Heart left ventricle (tissue), 16 donors: ENCODE results near the gene GLI2. TPM values are rescaled to one million over a fixed set of nuclear protein-coding genes. Genes with fewer than 3 reads are reported as not detected.

Source experiments
- ATAC-seq, 4 donors: fragments of 200-7000 bp; cut with Tn5 transposase; one replicate each; pipeline ENCODE4 v1.9.1; 2020 to 2022; ENCODE audit warnings: moderate library complexity in 4 of 4, mild to moderate bottlenecking in 3 of 4, moderate number of reproducible peaks in 1 of 4
- DNase-seq, 5 donors: peaks; one replicate each; pipeline ENCODE4 v3.0.0-alpha.2; 2020
- H3K27ac ChIP-seq, 12 donors: fragments of 200-600 bp; sonication (generic) in 4 of 12; one replicate each; pipeline versions ENCODE4 v1.5.0 to v1.8.0; 2016 to 2022; ENCODE audit warnings: mild to moderate bottlenecking in 2 of 12
- H3K27me3 ChIP-seq, 9 donors: fragments of 200-600 bp; sonication (generic) in 2 of 9; one replicate each; pipeline versions ENCODE4 v1.5.1 to v1.8.0; 2016 to 2022; ENCODE audit warnings: mild to moderate bottlenecking in 3 of 9
- H3K36me3 ChIP-seq, 9 donors: fragments of 200-600 bp; sonication (generic) in 2 of 9; one replicate each; pipeline versions ENCODE4 v1.5.0 to v1.8.0; 2018 to 2022; ENCODE audit warnings: mild to moderate bottlenecking in 2 of 9
- H3K4me1 ChIP-seq, 12 donors: fragments of 200-600 bp; sonication (generic) in 4 of 12; one replicate each; pipeline versions ENCODE4 v1.5.0 to v1.8.0; 2016 to 2022; ENCODE audit warnings: mild to moderate bottlenecking in 3 of 12
- H3K4me3 ChIP-seq, 12 donors: fragments of 200-600 bp; sonication (generic) in 4 of 12; one replicate each; pipeline versions ENCODE4 v1.5.0 to v1.8.0; 2017 to 2022; ENCODE audit warnings: mild to moderate bottlenecking in 9 of 12, moderate library complexity in 4 of 12
- H3K9me3 ChIP-seq, 12 donors: fragments of 200-600 bp; sonication (generic) in 4 of 12; one replicate each; pipeline versions ENCODE4 v1.5.0 to v1.8.0; 2016 to 2022; ENCODE audit warnings: mild to moderate bottlenecking in 1 of 12
- POLR2A ChIP-seq, 2 donors: fragments of 450-650 bp; IDR thresholded peaks; one replicate each; pipeline ENCODE4 v1.6.1; 2017; ENCODE audit warnings: antibody characterized with exemption in 2 of 2, mild to moderate bottlenecking in 2 of 2, moderate library complexity in 2 of 2
- WGBS, 4 donors: extraction: QIAGEN DNeasy Blood & Tissue Kit in 2 of 4; methylation state at CpG; one replicate each; pipeline versions ENCODE4 v1.1.5 to v1.1.7; 2013 to 2018; 5-methylcytosine and 5-hydroxymethylcytosine counted together
- intact Hi-C, 10 donors: fragments of 100-400 bp; cut with DNase I; formaldehyde crosslinking; loops; one replicate each; pipeline versions ENCODE4 v1.11.1 to v1.14.2; 2022
- polyA plus RNA-seq, 2 donors: library from polyadenylated mRNA; stranded (reverse); fragments of 200-250 nt; gene quantifications; one replicate each; pipeline ENCODE4 v1.2.3, GENCODE V29; 2013
- total RNA-seq, 9 donors: library from RNA; depleted of rRNA in 2 of 9; stranded (reverse); fragments of >200 nt in 2 of 9; fragmentation: NEBNext Ultra II Directional in 3 of 9; extraction: Animal tissue kit (Norgen Biotek cat#: 25700) in 3 of 9; gene quantifications; one replicate each; pipeline versions ENCODE4 v1.1.0 to v1.2.4, GENCODE V29; 2016 to 2023
- TF ChIP-seq, protein P1 (sequence below), 12 donors: fragments of 200-600 bp; sonication (generic) in 4 of 12; IDR thresholded peaks; one replicate each; pipeline versions ENCODE4 v1.5.0 to v1.8.0; 2018 to 2022; ENCODE audit warnings: antibody characterized with exemption in 12 of 12, mild to moderate bottlenecking in 5 of 12
- donor health status: ischemic (EF 13 %, LVEDD 7.1; RV severe dilation, severe dysfunction).
- donor health status: healthy with polysubstance abuse.
- donor health status: DM: no; HTN: yes; CAD: no.
- donor health status: DM: no; HTN: no; CAD: no.
- donor health status: ischemic (EF 25% LVEDD 6.9; RV normal size, moderate dysfunction).
- donor health status: ischemic (EF 25% LVEDD 5.7; RV mildly dilated, moderate dysfunction).
- donor health status: healthy.
- donor health status: DM: yes; HTN: yes; CAD: no.
- donor health status: ischemic (EF 35%, LVEDD 5.7; RV mildly dilated, moderate dysfunction).
- donor health status: nonischemic (EF 11% LVEDD 7.7; RV severe dilation, severe dysfunction).
- donor health status: DM: yes; HTN: yes; CAD: no.
- donor health status: PGD.
- donor health status: ischemic (EF 29% LVEDD 5.4; RV normal size, mild dysfunction).
- donor health status: nonischemic (EF 23%, LVEDD 6.1; RV moderate dilation, normal function).

The GLI2 gene
- total and polyA plus RNA-seq, 11 donors: 0.30 to 4.1 (median 1.0) TPM

DNA sequence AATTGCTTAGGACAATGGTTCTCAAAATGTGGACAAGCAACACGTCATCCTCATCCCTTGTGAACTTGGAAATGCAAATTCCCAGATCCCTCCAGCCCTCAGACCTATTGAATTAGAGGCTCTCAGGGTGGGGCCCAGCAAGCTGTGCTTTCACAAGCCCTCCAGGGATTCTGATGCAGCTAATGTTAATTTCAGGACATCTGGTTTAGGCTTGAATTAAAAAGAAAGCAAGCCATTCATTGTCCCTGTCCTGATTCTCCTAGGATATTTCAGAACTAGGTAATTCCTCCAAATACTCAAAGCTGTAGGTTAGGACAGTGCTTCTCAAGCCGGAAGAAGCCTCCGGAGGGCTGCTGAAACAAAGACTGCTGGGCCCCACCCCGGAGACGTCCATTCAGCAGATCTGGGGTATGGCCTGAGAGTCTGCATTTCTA, 26.0 kb upstream of the GLI2 start:
- peak in 1 of 5 donors; percentile 52 for DNase-seq
- Histone ChIP-seq H3K4me1 (no peaks in the 10 kb centered on the region), H3K36me3 (no peaks in the 10 kb centered on the region), H3K27ac (no peak overlapping the region), H3K27me3 (peaks cover 0 to 10% (median 0%) of the 10 kb centered on the region in 9 donors), H3K4me3 (no peak overlapping the region), H3K9me3 (no peaks in the 10 kb centered on the region)
- peak in 2 of 4 donors; percentile 74 to 75 for ATAC-seq
- no peak for TF ChIP-seq POLR2A (IDR thresholded peaks at IDR 0.05)
- TF ChIP-seq, protein P1, sequence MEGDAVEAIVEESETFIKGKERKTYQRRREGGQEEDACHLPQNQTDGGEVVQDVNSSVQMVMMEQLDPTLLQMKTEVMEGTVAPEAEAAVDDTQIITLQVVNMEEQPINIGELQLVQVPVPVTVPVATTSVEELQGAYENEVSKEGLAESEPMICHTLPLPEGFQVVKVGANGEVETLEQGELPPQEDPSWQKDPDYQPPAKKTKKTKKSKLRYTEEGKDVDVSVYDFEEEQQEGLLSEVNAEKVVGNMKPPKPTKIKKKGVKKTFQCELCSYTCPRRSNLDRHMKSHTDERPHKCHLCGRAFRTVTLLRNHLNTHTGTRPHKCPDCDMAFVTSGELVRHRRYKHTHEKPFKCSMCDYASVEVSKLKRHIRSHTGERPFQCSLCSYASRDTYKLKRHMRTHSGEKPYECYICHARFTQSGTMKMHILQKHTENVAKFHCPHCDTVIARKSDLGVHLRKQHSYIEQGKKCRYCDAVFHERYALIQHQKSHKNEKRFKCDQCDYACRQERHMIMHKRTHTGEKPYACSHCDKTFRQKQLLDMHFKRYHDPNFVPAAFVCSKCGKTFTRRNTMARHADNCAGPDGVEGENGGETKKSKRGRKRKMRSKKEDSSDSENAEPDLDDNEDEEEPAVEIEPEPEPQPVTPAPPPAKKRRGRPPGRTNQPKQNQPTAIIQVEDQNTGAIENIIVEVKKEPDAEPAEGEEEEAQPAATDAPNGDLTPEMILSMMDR (IDR thresholded peaks at IDR 0.05): no peak
- intact Hi-C loops: loop anchor here in 1 of 10 donors (10.0 kb wide), 1 partner anchor 625 kb away; no protein-coding TSS in a partner anchor
- 22 to 46% (median 33%) methylated on average over 5 of the region's 5 CpGs for WGBS, 4 donors

DNA sequence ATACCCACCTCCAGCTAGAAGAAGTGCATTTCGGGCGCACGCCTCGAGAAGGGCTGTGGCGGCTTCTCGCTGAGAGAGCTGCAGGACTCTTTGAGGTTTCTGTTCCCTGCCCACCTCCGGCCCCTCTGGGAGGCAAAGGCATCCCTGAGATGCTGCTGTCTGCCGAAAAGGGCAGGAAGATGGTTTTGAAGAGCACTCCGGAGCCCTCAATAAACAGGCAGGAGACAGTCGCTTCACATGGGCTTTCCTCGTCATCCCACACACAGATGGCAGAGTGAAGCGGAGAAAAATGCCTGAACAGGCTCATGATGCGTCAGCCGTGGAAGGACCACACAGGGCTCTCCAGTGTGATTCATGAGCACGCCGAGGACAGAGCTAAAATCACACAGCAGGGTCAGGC, 25.4 kb upstream of the GLI2 start:
- intact Hi-C loops: no loop called here
- TF ChIP-seq, protein P1 (IDR thresholded peaks at IDR 0.05): no peak
- no peak for TF ChIP-seq POLR2A (IDR thresholded peaks at IDR 0.05)
- 78 to 86% (median 81%) methylated on average over 16 of the region's 16 CpGs for WGBS, 4 donors
- DNase-seq (no peak), ATAC-seq (no peak)
- Histone ChIP-seq H3K36me3 (no peaks in the 10 kb centered on the region), H3K9me3 (no peaks in the 10 kb centered on the region), H3K27ac (no peak overlapping the region), H3K4me3 (no peak overlapping the region), H3K27me3 (peaks cover 0 to 10% (median 0%) of the 10 kb centered on the region in 9 donors), H3K4me1 (no peaks in the 10 kb centered on the region)

DNA sequence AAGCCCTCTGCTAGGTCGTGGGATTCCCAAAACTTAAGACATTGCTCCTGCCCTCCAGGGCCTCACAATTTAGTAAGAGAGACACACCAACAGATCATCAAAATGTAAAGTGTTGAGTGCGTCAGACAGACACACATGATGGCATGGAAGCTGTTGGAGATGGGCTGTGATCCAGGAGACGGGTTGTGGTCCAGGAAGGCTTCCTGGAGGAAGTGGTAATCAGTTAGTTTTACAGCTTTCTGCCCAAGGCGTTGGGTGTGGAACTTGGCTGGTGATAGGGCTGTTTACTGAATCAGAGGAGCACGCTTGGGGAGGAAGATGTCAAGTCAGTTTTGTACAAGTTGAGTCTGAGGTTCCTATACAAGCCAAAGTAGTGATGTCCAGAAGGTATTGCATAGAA, 24.0 kb upstream of the GLI2 start:
- no peaks in the 10 kb centered on the region for H3K9me3 ChIP-seq
- no peak for ATAC-seq
- intact Hi-C loops: no loop called here
- no peak for DNase-seq
- no peak overlapping the region for H3K4me3 ChIP-seq
- no peak for TF ChIP-seq POLR2A (IDR thresholded peaks at IDR 0.05)
- TF ChIP-seq, protein P1 (IDR thresholded peaks at IDR 0.05): no peak
- no peak overlapping the region for H3K27ac ChIP-seq
- WGBS, 4 donors: 78 to 84% (median 79%) methylated on average over 5 of the region's 5 CpGs
- no peaks in the 10 kb centered on the region for H3K36me3 ChIP-seq
- no peaks in the 10 kb centered on the region for H3K4me1 ChIP-seq
- peaks cover 0 to 10% (median 0%) of the 10 kb centered on the region in 9 donors for H3K27me3 ChIP-seq

DNA sequence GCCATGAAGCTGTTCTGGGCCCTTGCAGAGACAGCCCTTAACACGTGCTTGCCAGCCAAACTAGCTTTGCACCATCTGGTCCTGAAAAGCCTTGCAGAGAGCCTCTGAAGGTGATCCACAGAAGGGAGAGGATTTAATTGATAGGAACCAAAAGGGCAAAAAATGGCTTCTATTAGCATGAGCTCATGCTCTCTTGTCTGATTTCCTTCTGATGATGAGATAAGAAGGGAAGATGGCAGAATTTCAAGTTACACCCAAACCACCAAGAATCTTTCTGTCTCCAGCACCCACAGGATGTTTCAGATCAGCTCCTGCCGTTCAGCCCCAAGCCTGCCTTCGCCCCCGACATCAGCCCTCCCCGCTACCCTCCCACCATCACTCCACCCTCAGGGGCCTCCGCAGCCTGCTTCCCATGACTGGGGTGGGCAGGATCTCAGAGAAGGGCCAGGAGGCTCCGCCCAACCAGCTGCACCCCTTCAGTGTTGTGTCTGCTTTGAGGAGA, 23.4 kb upstream of the GLI2 start:
- H3K27ac ChIP-seq: no peak overlapping the region
- 53 to 65% (median 59%) methylated on average over 5 to 7 of the region's 7 CpGs for WGBS, 4 donors
- no peaks in the 10 kb centered on the region for H3K9me3 ChIP-seq
- peaks cover 0 to 10% (median 0%) of the 10 kb centered on the region in 9 donors for H3K27me3 ChIP-seq
- DNase-seq: no peak
- H3K4me1 ChIP-seq: no peaks in the 10 kb centered on the region
- TF ChIP-seq, protein P1 (IDR thresholded peaks at IDR 0.05): no peak
- no peak for TF ChIP-seq POLR2A (IDR thresholded peaks at IDR 0.05)
- no peaks in the 10 kb centered on the region for H3K36me3 ChIP-seq
- no peak overlapping the region for H3K4me3 ChIP-seq
- no peak for ATAC-seq
- intact Hi-C loops: no loop called here
